Astrocyte of the cerebellum (primary cell): ENCODE results near the gene JAKMIP2.
A peak's percentile ranks its signal among the peaks of the same experiment; 100 is the strongest.

Experiments
- DNase-seq: peaks from one replicate; pipeline ENCODE4 v3.0.0-alpha.2; 2011; ENCODE audit warnings: low read depth
- H3K4me3 ChIP-seq: 2 replicates; pipeline ENCODE4 v1.5.1; 2011; ENCODE audit warnings: mild to moderate bottlenecking, low read depth, low read length, moderate library complexity
- CTCF ChIP-seq: IDR thresholded peaks from 2 replicates; pipeline ENCODE4 v1.5.1; 2012; ENCODE audit warnings: low read length, low read depth, moderate library complexity, mild to moderate bottlenecking; ENCODE audit errors: missing control alignments
- in situ Hi-C: cut with HindIII; loops from 2 replicates; pipeline ENCODE4 v1.10.0; 2017; ENCODE audit warnings: low sequenced_read_pairs

JAKMIP2 gene

GRCh38 chr5:147776989-147777388 is 5.5 kb downstream of the JAKMIP2 start:
- H3K4me3 ChIP-seq, result no peak overlapping the region
- TF ChIP-seq CTCF, result no peak
- in situ Hi-C loops, result no loop called here
- DNase-seq, result no peak

GRCh38 chr5:147773587-147773986 is 8.9 kb downstream of the JAKMIP2 start:
- no peak for DNase-seq
- in situ Hi-C loops, result no loop called here
- no peak overlapping the region for H3K4me3 ChIP-seq
- no peak for TF ChIP-seq CTCF

GRCh38 chr5:147773139-147773538 is 9.4 kb downstream of the JAKMIP2 start:
- H3K4me3 ChIP-seq, result no peak overlapping the region
- DNase-seq, result no peak
- in situ Hi-C loops, result no loop called here
- no peak for TF ChIP-seq CTCF

DNA sequence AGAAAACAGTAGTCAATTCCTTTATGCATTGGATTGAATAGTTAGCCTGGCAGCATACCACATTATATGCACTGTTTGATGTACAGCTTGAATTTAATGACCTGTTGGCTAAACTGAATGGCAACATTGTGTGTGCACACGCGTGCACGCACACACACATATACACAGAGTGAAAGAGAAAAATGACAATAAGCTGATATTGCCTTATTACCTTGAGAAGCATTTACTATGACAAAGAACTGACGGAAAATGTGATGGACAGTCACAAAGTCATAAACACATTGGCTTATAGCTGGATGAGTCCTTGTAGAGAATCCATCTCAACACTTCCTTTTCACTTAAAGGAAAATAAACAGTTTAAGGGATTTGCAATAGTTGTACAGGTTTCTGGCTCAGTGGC is 15.5 kb downstream of the JAKMIP2 start:
- in situ Hi-C loops, result no loop called here
- H3K4me3 ChIP-seq, result no peak overlapping the region
- TF ChIP-seq CTCF, result no peak
- DNase-seq, result no peak

- in situ Hi-C loops, result no loop called here
- H3K4me3 ChIP-seq, result no peak overlapping the region
- DNase-seq, result peak; percentile 80
- no peak for TF ChIP-seq CTCF
These were observed 18.6 kb downstream of the JAKMIP2 start for GRCh38 chr5:147763791-147764525.

DNA sequence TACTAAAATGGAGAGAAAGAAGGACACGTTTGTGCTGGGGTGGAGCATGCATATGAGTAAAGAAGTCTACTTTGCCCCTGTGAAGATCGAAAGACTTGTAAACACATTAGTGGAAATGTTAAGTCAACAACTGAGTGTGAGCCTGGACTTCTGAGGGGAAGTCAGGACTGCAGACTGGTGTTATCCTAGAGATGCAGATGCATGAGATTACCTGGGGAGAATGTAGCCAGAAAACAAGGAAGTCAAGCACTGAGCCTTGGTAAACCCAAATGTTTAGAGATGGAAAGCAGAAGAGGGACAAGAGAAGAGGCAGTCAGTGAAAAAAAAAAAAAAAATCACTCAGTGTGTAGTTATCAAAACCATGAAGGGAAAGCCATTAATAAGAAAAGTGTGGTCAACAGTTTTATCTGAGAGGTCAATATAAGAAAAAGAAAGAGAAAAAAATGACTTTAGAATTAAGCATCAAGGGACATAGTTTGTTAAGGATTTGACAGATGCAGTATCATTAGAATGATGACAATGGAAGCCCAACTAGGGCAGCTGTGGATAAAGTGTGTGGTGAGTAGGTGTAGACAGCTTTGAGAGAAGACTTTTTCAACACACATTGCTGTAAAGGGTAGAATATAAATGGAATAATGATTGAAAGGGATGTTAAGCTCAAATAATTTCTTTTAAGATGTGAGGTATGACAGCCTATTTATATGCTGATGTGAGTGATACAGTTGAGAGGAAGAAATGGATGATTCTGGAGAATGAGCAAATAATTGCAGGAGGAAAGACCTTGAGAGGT is 22.2 kb downstream of the JAKMIP2 start:
- TF ChIP-seq CTCF, result no peak
- no peak for DNase-seq
- in situ Hi-C loops, result no loop called here
- H3K4me3 ChIP-seq, result no peak overlapping the region
